PFSK-1 (cell line): ENCODE data around the gene SIL1.

ENCODE experiments used
- FOXP2 ChIP-seq: optimal IDR thresholded peaks from 2 replicates; pipeline ENCODE3; 2011; ENCODE audit warnings: borderline replicate concordance, control low read depth, inconsistent platforms; ENCODE audit not compliant: insufficient read depth; ENCODE audit errors: extremely low read length, extremely low read depth
- POLR2AphosphoS5 ChIP-seq: IDR thresholded peaks from 2 replicates; pipeline ENCODE4 v1.6.1; 2012; ENCODE audit warnings: low read depth, mild to moderate bottlenecking, control low read depth, low read length, moderate library complexity
- SIN3A ChIP-seq: IDR thresholded peaks from 2 replicates; pipeline ENCODE4 v1.6.1; 2012; ENCODE audit warnings: mild to moderate bottlenecking, low read length, moderate library complexity, borderline replicate concordance; ENCODE audit not compliant: insufficient read depth
- TAF1 ChIP-seq: IDR thresholded peaks from 2 replicates; pipeline ENCODE4 v1.6.1; 2012; ENCODE audit warnings: low read length, control low read depth, borderline replicate concordance; ENCODE audit not compliant: insufficient read depth
- TF ChIP-seq, protein P1 (sequence below), 2 experiments: IDR thresholded peaks; 2 replicates each; pipeline versions ENCODE4 v1.6.1 to v1.8.0; 2011 to 2012; ENCODE audit warnings: low read depth in 2 of 2, low read length in 2 of 2, control low read depth in 1 of 2, inconsistent platforms in 1 of 2, mild to moderate bottlenecking in 1 of 2, moderate library complexity in 1 of 2; ENCODE audit not compliant: insufficient read depth in 1 of 2

Gene SIL1

DNA sequence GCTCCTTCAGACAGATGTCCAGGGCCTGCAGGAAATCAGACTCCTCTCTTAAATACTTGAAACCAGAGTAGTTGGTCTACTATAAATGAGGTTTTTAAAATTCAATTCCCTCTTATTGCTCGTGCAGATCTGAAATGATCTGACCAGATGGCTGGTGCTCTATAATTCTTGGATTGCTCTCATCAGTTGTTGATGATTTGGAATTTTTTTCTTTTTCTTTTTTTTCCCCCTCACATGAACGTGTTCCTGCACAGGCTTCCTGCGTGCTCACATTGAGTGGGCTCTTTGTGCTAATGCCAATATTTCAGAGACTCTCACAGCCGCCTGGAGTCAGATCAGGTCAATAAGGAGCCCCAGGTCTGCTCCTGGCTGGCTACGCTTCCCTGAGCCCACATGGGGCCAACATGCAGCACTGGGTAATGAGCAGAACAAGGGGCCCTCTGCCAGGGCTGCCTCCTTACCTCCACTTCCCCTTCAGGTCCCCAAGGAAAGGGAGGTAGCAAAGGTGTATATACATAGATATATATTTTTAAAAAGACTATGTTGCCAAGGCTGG lies 82.0 kb downstream of the SIL1 start:
- TF ChIP-seq, protein P1, sequence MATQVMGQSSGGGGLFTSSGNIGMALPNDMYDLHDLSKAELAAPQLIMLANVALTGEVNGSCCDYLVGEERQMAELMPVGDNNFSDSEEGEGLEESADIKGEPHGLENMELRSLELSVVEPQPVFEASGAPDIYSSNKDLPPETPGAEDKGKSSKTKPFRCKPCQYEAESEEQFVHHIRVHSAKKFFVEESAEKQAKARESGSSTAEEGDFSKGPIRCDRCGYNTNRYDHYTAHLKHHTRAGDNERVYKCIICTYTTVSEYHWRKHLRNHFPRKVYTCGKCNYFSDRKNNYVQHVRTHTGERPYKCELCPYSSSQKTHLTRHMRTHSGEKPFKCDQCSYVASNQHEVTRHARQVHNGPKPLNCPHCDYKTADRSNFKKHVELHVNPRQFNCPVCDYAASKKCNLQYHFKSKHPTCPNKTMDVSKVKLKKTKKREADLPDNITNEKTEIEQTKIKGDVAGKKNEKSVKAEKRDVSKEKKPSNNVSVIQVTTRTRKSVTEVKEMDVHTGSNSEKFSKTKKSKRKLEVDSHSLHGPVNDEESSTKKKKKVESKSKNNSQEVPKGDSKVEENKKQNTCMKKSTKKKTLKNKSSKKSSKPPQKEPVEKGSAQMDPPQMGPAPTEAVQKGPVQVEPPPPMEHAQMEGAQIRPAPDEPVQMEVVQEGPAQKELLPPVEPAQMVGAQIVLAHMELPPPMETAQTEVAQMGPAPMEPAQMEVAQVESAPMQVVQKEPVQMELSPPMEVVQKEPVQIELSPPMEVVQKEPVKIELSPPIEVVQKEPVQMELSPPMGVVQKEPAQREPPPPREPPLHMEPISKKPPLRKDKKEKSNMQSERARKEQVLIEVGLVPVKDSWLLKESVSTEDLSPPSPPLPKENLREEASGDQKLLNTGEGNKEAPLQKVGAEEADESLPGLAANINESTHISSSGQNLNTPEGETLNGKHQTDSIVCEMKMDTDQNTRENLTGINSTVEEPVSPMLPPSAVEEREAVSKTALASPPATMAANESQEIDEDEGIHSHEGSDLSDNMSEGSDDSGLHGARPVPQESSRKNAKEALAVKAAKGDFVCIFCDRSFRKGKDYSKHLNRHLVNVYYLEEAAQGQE (IDR thresholded peaks at IDR 0.05; ENCODE audit: insufficient read depth in 1 of 2, low read depth in 2 of 2, low read length in 2 of 2): no peak
- no peak for TF ChIP-seq TAF1

DNA sequence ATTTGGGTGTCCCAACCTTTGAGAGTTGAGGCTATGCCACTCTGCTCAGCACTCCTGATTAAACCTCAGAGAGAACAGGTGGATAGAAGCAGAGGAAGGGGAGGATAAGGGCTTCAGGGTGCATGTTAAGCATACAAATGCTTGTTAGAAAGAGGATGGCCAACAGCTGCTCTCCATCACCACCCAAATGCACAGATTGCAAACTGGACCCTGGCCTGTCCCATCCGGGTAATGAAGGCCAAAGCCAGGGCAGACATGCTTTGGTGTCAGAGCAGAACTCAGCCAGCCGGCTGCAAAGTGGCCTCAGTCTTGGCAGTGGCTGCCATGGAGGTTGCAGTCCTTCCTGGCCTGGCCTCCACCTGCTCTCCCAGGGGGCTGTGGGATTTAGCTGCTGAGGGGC lies 84.3 kb downstream of the SIL1 start:
- TF ChIP-seq TAF1 (no peak), FOXP2 (no peak), POLR2AphosphoS5 (no peak), SIN3A (no peak)
- TF ChIP-seq, protein P1 (IDR thresholded peaks at IDR 0.05; ENCODE audit: insufficient read depth in 1 of 2, low read depth in 2 of 2, low read length in 2 of 2): no peak

DNA sequence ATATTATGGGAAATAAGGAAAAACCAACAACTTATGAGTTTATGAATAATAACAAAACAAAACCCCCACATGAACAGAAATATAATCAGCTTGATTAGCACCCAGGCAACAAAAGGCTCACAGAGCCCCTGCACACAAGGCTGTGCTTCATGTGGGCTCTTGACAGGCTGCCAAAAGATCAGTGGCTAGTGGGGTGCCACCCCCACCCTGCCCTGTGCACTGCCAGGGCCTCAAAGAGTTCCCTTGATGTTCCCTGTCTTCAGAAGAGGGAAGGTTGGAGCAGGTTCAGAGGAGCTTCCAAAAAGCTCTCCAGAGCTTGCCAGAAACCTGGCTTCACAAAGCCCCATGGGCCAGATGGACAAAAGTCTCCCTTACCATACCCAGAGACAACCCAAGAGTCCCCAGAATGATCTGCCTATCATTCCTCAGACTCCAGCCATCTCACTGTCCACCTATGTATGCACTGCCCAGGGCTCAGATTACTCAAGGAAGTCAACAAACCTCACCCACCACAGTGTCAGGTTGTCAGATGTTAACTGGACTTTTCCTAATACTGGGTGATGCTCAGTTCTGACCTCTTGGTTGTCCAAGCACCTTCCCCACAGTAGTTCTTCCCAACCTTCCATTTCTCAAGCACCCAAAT lies 87.5 kb downstream of the SIL1 start:
- TF ChIP-seq, protein P1 (IDR thresholded peaks at IDR 0.05; ENCODE audit: insufficient read depth in 1 of 2, low read depth in 2 of 2, low read length in 2 of 2): no peak
- TF ChIP-seq FOXP2: no peak
- TF ChIP-seq TAF1: no peak
- no peak for TF ChIP-seq POLR2AphosphoS5

DNA sequence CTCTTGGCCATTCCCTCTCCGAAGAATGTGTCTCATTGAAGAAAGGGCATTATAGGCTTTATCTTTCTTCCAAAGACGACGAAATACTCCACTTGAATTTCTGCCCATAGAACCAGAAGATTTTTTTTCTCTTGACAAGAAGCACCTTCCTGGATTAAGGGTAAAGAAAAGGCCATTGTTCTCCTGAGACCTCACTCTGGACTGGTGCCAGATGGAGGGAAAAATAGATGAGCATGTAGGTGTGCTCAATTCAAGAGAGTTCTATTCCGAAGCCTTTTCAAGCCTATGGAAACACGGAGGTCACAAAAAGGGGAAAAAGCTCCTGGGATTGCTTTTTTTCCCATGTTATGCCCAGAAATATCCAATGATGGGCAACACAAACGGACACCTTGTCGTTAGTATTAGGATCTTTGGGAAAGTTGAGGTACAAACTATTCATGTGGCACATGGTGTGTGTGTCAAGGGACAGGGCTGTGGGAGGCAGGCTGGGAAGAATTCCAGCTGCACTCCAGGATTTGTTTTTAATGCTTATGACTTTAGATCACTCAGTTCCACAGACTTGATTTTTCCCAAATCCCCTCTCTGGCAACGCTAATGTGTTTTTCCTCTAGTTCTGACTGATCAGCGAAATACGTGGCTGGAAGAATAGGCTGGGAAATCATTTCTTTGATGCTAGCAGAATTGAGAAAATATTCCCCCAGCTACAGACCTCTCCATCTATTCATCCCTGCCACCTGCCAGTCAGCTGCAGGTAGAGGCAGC lies 89.9 kb downstream of the SIL1 start:
- TF ChIP-seq FOXP2: no peak
- TF ChIP-seq, protein P1 (IDR thresholded peaks at IDR 0.05; ENCODE audit: insufficient read depth in 1 of 2, low read depth in 2 of 2, low read length in 2 of 2): no peak
- TF ChIP-seq TAF1: no peak
- no peak for TF ChIP-seq SIN3A
- TF ChIP-seq POLR2AphosphoS5: no peak
